HG02571 (cell line): ENCODE measurements around the gene NCBP3.
A peak's percentile ranks its signal among the peaks of the same experiment; 100 is the strongest.
"Not testable (repeated sequence)": the region's sequence is repeated elsewhere in the genome, so short reads cannot be mapped to it uniquely, and the experiment has no call there.

Source experiments
- ATAC-seq: cut with Tn5 transposase; IDR thresholded peaks from one replicate; pipeline ENCODE4 v1.9.1; 2021; ENCODE audit warnings: mild to moderate bottlenecking, moderate library complexity; ENCODE audit not compliant: unreplicated experiment

Gene NCBP3

DNA sequence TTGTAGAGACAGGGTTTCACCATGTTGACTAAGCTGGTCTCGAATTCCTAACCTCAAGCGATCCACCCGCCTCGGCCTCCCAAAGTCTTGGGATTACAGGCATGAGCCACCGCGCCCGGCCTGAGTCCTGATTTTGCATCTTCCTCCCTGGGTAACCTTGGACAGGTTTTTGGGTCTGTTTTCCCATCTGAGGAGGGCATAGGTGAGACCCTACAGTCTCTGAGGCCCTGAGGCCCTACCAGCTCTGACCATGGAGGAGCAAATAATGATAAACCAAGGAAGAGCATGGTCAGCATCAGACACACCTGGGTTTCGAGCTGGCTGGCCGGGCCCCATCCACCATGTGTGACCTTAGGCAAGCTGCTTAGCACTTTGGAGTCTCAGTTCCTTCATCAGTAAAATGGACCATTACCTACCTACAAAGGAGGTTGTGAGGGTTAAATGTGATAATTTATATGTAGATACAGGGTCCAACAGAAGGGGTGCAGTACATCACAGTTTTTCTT lies 1.2 kb upstream of the NCBP3 start:
- ATAC-seq = no peak

DNA sequence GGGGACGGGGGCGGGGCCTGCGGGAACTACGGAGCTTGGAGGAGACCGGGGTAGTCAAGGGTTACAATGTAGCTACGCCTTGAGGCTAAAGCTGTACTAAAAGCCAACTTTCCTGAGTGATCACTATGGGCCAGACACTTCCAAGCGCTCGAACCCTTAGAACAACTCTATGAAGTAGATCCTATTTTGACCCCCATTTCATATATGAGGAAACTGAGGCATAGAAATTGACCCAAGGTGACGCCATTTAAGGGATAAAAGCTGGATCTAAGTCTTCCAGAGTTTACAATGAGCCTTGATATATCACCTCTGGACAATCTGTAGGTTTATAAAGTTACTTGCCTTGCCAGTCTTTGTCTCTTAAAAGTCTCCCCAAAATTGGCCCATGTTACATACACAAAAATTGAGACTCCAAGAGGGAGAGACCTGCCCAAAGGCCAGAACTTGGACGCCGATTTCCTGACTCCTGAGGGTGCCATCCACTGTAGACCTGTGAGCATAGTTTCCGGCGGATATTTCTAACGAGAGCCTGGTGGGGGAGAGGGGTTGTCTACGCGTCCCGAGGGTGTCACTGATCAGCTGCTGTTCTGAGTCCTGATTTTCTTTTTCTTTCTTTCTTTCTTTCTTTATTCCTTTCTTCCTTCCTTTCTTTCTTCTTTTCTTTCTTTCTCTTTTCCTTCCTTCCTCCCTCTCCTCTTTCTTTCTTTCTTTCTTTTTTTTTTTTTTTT lies 555 bp upstream of the NCBP3 start:
- no peak for ATAC-seq

GRCh38 chr17:3845291-3845620 lies 790 bp downstream of the NCBP3 start:
- ATAC-seq = peak; percentile 15

DNA sequence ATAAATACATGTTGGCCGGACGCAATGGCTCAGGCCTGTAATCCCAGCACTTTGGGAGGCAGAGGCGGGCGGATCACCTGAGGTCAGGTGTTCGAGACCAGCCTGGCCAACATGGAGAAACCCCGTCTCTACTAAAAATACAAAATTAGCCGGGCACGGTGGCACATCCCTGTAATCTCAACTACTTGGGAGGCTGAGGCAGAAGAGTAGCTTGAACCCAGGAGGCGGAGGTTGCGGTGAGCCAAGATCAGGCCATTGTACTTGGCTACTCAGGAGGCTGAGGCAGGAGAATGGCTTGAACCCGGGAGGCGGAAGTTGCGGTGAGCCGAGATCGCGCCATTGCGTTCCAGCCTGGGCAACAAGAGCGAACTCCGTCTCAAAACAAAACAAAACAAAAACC lies 1.5 kb downstream of the NCBP3 start:
- ATAC-seq = not testable (repeated sequence)

DNA sequence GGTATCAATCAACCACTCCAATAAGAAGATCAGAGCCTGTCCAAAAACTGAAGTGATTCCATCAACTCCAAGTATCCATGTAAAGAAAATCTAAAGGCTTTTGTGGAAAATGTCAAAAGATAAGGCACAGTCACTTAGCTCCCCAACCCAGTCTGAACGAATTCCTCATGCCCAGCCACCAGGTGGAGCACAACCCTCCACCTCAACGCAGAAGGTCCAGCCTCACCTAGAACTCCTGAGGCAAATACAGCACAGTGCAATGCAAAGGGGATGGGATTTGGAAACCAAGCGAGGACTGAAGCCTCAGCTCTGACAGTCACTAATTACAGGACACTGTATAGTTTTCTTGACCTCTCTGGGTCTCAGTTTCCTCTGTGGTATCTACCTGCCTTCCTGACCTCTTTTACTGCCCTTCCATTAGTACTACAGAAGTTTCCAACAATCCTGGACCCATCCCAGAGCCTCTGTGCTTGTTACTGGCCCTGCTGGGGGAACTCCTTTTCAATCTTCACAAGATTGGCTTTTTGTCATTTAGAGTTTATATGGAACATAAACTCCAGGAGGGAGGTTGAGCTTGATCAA lies 2.0 kb downstream of the NCBP3 start:
- ATAC-seq = no peak

GRCh38 chr17:3838206-3838605 lies 7.8 kb downstream of the NCBP3 start:
- no peak for ATAC-seq

DNA sequence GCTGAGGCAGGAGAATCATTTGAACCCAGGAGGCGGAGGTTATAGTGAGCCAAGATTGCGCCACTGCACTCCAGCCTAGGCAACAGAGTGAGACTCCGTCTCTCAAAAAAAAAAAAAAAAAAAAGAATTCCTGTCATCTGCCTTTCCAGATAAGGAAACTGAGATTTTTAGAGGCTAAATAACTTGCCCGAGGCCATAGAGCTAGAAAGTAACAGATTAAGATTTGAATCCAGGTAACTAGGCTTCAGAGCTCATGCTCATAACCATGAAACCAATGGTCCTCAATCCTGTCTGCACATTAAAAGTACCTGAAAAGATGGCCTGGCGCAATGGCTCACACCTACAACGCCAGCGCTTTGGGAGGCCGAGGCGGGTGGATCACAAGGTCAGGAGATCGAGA lies 9.5 kb downstream of the NCBP3 start:
- ATAC-seq = no peak

- ATAC-seq = no peak
Observed at GRCh38 chr17:3835410-3836229, 10.4 kb downstream of the NCBP3 start.

DNA sequence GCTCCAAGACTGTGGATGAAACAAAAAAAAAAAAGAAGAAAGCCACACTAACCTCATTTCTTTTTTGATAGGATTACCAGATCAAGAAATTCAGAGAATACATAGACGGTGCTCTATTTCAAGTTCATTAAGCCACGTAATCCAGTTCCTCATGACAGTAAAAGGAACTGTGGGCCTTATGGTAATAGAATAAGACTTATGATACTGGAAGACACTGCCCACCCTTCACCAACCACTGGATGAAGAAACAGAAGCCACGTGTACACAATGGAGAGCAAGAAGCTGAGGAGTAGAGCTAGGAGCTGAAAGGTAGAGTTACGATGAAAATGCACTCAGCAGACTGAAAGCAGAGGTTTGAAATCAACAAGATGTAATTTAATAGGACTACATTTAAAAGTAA lies 11.2 kb downstream of the NCBP3 start:
- no peak for ATAC-seq

- ATAC-seq = no peak
Observed at GRCh38 chr17:3828852-3829232, 17.2 kb downstream of the NCBP3 start.

- ATAC-seq = no peak
Observed at GRCh38 chr17:3828151-3828851, 17.7 kb downstream of the NCBP3 start.

- no peak for ATAC-seq
Observed at GRCh38 chr17:3827124-3827773, 18.8 kb downstream of the NCBP3 start.

DNA sequence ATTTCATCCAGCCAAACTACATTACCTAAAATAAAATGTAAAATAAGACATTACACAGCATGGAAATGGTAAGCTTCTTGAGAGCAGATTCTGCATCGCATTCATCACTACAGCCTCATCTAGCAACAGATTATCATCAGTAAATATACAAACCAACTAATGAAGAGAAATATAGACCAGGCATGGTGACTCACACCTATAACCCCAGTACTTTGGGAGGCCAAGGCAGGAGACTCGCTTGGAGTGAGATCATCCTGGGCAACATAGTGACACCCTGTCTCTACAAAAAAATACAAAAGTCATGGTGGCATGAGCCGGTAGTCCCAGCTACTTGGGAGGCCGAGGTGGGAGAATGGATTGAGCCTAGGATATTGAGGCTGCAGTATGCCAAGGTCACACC lies 19.9 kb downstream of the NCBP3 start:
- no peak for ATAC-seq

GRCh38 chr17:3821101-3821500 lies 24.9 kb downstream of the NCBP3 start:
- ATAC-seq = no peak

GRCh38 chr17:3818786-3819185 lies 27.3 kb downstream of the NCBP3 start:
- no peak for ATAC-seq

- no peak for ATAC-seq
Observed at GRCh38 chr17:3817851-3818605, 28.0 kb downstream of the NCBP3 start.

DNA sequence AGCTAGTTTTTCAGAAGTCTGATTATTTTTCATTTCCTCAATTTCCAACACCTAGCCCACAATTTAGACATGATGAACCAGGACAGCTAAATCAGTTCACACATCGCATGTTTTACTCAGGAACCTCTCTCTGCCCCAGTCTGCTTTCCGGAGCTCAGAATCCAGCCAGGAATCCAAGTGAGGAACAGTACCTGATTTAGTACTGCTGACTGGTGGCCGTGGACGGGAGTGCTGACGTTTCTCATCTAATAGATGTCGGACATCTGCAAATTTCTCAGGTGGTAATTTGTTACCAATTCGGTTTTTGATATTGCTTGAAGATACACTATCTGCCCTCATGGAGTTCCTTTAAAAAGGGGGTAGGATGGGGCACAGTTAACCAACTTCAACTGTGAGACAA lies 30.1 kb downstream of the NCBP3 start:
- no peak for ATAC-seq

- no peak for ATAC-seq
Observed at GRCh38 chr17:3815122-3815521, 30.9 kb downstream of the NCBP3 start.

GRCh38 chr17:3814361-3814760 lies 31.7 kb downstream of the NCBP3 start:
- no peak for ATAC-seq

- ATAC-seq = no peak
Observed at GRCh38 chr17:3813171-3813570, 32.9 kb downstream of the NCBP3 start.
